AG04450 (cell line): ENCODE results near the gene WDFY4. TPM values are rescaled to one million over a fixed set of nuclear protein-coding genes. Genes with fewer than 3 reads are reported as not detected.

Experiments
- CTCF ChIA-PET: fragments of 300-600, 350-600 bp; formaldehyde crosslinking; extraction: SDS; loops from one replicate; lab custom pipeline; 2022; ENCODE audit warnings: antibody characterized with exemption, inconsistent platforms; lab: Charles Lee
- POLR2A ChIA-PET: fragments of 350-600 bp; formaldehyde crosslinking; extraction: SDS; loops from one replicate; lab custom pipeline; 2021; ENCODE audit warnings: antibody characterized with exemption, inconsistent platforms; lab: Yijun Ruan, JAX
- DNase-seq: peaks from one replicate; pipeline ENCODE4 v3.0.0-alpha.2; 2011; ENCODE audit warnings: low read depth, low spot score
- H3K27ac ChIP-seq: one replicate; pipeline ENCODE4 v1.5.1; 2012; ENCODE audit warnings: low read depth, low read length, control low read depth
- H3K27me3 ChIP-seq: one replicate; pipeline ENCODE4 v1.6.0; 2012; ENCODE audit warnings: low read length; ENCODE audit not compliant: control insufficient read depth, insufficient read depth
- H3K4me3 ChIP-seq: 2 replicates; pipeline ENCODE4 v1.5.1; 2011; ENCODE audit warnings: mild to moderate bottlenecking, low read depth, low read length, control low read depth
- H3K9me3 ChIP-seq: 2 replicates; pipeline ENCODE4 v1.5.1; 2012; ENCODE audit warnings: low read length; ENCODE audit not compliant: control insufficient read depth, insufficient read depth
- polyA plus RNA-seq: library from polyadenylated mRNA; depleted of rRNA; stranded (reverse); fragments of >200 nt; gene quantifications from 2 replicates; pipeline ENCODE4 v1.2.3, GENCODE V29; 2011
- TF ChIP-seq, protein P1 (sequence below): IDR thresholded peaks from 2 replicates; pipeline ENCODE4 v1.5.1; 2011; ENCODE audit warnings: low read depth, low read length, control low read depth, inconsistent platforms

The WDFY4 gene
- polyA plus RNA-seq, 1 experiment = not detected

DNA sequence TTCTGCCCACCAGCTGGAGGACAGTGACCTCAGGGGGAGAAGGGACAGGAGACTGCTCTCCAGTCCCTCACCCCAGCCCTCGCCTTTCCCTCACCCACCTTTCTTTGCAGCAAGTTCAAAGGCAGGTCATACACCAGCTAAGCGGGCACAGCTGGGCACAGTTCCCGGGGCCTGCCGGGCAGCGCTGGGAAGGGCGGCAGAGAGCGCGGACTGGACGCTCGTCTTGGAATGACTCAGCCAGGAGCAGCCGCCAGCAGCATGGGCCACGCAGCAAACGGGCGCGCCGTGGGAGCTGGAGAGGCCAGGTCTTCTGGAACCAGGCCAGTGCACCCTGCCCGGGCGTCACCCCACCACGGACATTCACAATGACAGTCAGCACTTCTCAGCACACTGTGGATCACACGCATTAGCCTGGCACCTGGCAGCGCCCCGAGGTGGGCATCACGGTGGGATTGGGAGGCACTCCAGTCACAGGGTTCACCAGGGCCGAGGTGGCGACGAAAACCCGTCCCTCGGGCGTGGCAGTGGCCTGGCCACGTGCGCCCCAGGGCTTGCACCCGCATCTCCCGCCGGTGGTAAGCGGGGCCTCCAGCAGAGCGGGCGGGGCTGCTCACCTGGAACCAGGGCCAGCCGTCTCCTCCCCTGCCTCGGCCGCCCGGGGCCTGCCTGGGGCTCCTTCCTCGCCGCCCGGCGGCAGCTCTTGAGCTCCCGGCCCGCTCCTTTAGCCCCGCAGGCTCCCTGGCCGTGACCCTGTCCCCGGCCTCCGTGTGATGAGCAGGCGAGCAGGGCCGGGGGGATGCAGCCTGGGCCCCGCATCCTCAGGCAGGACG lies 29.0 kb upstream of the WDFY4 start:
- TF ChIP-seq, protein P1, sequence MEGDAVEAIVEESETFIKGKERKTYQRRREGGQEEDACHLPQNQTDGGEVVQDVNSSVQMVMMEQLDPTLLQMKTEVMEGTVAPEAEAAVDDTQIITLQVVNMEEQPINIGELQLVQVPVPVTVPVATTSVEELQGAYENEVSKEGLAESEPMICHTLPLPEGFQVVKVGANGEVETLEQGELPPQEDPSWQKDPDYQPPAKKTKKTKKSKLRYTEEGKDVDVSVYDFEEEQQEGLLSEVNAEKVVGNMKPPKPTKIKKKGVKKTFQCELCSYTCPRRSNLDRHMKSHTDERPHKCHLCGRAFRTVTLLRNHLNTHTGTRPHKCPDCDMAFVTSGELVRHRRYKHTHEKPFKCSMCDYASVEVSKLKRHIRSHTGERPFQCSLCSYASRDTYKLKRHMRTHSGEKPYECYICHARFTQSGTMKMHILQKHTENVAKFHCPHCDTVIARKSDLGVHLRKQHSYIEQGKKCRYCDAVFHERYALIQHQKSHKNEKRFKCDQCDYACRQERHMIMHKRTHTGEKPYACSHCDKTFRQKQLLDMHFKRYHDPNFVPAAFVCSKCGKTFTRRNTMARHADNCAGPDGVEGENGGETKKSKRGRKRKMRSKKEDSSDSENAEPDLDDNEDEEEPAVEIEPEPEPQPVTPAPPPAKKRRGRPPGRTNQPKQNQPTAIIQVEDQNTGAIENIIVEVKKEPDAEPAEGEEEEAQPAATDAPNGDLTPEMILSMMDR = no peak
- no peaks in the 10 kb centered on the region for H3K27me3 ChIP-seq
- peak overlapping the region; percentile 64 for H3K4me3 ChIP-seq
- H3K27ac ChIP-seq = peak overlapping the region; percentile 52
- POLR2A ChIA-PET = interaction anchor here (0.5 to 1.9 kb wide), 15 partner anchors 11 to 864 kb away, joined by 3 to 15 read pairs (median 4); no protein-coding TSS in a partner anchor
- CTCF ChIA-PET = interaction anchor here (0.6 to 5.9 kb wide), 81 partner anchors 7 to 1729 kb away, joined by 3 to 668 read pairs (median 7); partner anchors contain the start of genes ARHGAP22 and ERCC6
- no peak for DNase-seq
- H3K9me3 ChIP-seq = no peaks in the 10 kb centered on the region

DNA sequence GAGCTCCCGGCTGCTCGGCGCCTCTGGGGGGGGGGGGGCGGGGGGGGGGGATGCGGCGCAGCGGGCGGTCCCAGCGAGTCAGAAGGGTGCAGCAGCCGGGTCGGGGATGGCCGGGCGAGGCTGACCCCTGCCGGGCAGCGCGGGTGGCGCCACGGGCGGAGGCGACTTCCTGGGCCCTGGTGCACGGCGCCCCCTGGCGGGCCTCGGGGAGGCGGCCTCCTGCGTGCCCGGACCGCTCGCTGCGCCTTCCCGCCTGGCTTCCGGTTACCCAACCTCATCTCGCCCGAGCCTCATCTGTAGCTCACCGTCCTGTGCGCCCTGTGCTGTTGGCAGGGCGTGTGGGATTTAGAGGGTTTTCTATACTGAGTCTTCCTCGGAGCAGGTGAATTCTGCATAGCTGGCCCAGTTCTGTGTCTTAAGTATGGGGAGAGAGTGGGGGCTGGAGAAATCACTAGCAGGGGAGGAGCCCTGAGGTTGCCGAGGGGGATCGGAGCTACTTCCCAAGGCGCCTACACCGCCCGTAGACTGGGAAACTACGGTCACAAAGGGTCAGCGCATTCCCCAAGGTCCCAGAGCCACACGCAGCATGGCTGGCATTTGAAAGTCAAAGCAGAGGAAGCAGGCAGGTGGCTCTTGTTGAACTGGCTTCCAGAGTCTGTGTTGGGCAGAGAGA lies 28.3 kb upstream of the WDFY4 start:
- Histone ChIP-seq H3K9me3 (no peaks in the 10 kb centered on the region), H3K4me3 (peak overlapping the region; percentile 64), H3K27ac (peak overlapping the region; percentile 11), H3K27me3 (peaks cover 3% of the 10 kb centered on the region)
- ChIA-PET CTCF (interaction anchor here (0.6 to 5.9 kb wide), 113 partner anchors 8 to 1906 kb away, joined by 3 to 668 read pairs (median 5); partner anchors contain the start of genes ARHGAP22 and ERCC6), POLR2A (interaction anchor here (0.5 to 1.9 kb wide), 15 partner anchors 12 to 863 kb away, joined by 3 to 15 read pairs (median 4); no protein-coding TSS in a partner anchor)
- DNase-seq = peak; percentile 78
- TF ChIP-seq, protein P1 = peak; percentile 83

DNA sequence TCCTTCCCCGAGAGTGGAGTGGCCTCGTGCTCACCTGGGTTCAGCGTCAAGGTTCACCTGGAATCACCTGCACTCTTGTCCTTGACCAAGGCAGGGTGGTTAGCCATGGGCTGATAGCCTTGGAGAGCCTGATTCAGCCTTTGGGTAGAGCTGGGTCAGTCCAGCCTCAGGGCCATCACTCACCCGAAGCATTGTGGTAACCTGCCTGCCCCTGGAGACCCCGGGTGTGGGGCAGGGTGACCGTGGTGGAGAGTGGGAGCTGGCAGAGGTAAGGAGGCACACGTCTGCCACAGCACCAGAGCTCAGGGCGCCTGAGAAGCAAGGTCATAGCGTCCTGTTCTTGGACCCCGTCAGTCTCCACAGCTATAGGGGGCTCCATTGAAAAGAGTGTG lies 27.8 kb upstream of the WDFY4 start:
- ChIA-PET POLR2A (interaction anchor here (0.7 kb wide), 1 partner anchor 134 kb away, joined by 3 read pairs; no protein-coding TSS in a partner anchor), CTCF (interaction anchor here (0.6 to 5.9 kb wide), 97 partner anchors 8 to 1906 kb away, joined by 3 to 668 read pairs (median 6); partner anchors contain the start of genes ARHGAP22 and ERCC6)
- no peak for DNase-seq
- Histone ChIP-seq H3K4me3 (peak overlapping the region; percentile 60), H3K27ac (no peak overlapping the region), H3K9me3 (no peaks in the 10 kb centered on the region), H3K27me3 (peaks cover 5% of the 10 kb centered on the region)
- TF ChIP-seq, protein P1 = no peak

DNA sequence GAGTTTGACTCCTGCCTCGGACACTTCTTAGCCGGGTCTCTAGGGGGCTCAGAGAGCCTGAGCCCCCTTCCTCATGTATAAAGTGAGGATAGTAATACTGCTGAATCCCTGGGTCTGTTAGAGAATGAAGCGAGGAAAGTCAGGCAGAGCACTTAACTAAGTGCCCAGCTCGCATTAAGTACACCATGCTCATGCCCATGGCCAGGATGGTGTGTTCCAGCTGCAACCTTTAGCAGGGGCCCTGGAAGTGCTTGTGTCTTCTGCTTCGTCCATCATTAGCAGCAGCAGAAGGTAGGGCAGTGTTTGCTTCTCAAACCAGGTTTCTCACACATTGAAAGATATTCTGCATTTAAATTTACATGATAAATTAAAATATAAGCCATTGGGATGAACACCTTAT lies 27.3 kb upstream of the WDFY4 start:
- Histone ChIP-seq H3K27ac (no peak overlapping the region), H3K9me3 (no peaks in the 10 kb centered on the region), H3K27me3 (peaks cover 5% of the 10 kb centered on the region), H3K4me3 (no peak overlapping the region)
- CTCF ChIA-PET = interaction anchor here (0.7 to 5.9 kb wide), 50 partner anchors 8 to 938 kb away, joined by 3 to 668 read pairs (median 7); partner anchors contain the start of gene ARHGAP22
- DNase-seq = no peak
- POLR2A ChIA-PET = no interaction called here
- TF ChIP-seq, protein P1 = no peak
